Right ventricle myocardium inferior (tissue), 1 donor: Measurements from ENCODE around the gene TPP2. TPM values are rescaled to one million over a fixed set of nuclear protein-coding genes. Genes with fewer than 3 reads are reported as not detected.

ENCODE experiments used
- ATAC-seq: fragments of 200-7000 bp; cut with Tn5 transposase; one replicate; pipeline ENCODE4 v1.9.1; 2020; ENCODE audit warnings: mild to moderate bottlenecking, moderate library complexity
- DNase-seq: peaks from one replicate; pipeline ENCODE4 v3.0.0; 2021; ENCODE audit errors: missing footprints
- intact Hi-C: fragments of 100-400 bp; cut with DNase I; formaldehyde crosslinking; loops from one replicate; pipeline ENCODE4 v1.11.0; 2022
- long read RNA-seq: library from polyadenylated mRNA; unstranded; transcript quantifications from one replicate; pipeline ENCODE4 v2.0.0, GENCODE V29; 2021
- total RNA-seq: library from RNA; stranded (reverse); fragmentation: NEBNext Ultra II Directional; extraction: Animal tissue kit (Norgen Biotek cat#: 25700); gene quantifications from one replicate; pipeline ENCODE4 v1.2.1, GENCODE V29; 2021
- donor health status: DM: no; HTN: yes; CAD: no; lungs with severe emphysema.

TPP2 gene
- total RNA-seq, result 29.9 TPM
- long read RNA-seq, full-length matches to known transcripts, result 21 of 25 reads
- long read RNA-seq, partial matches to known transcripts, result 3 of 25 reads
- long read RNA-seq, other reads (novel, unspliced or antisense), result 1 of 25 reads

GRCh38 chr13:102596147-102597028 is at the start of gene TPP2:
TSS of gene TPP2 (plus strand) at chr13:102596986. CDS start at chr13:102597039, 53 bp downstream.
- DNase-seq (peak; percentile 99), ATAC-seq (peak; percentile 99)
- intact Hi-C loops, result loop anchor here (1.0 to 5.0 kb wide), 4 partner anchors 46 to 249 kb away; partner anchors contain the start of gene TEX30

- intact Hi-C loops, result no loop called here
- no peak for ATAC-seq
Measured at GRCh38 chr13:102548811-102549210, 48.0 kb upstream of the TPP2 start.

GRCh38 chr13:102550507-102550906 is 46.3 kb upstream of the TPP2 start:
- DNase-seq (no peak), ATAC-seq (no peak)
- intact Hi-C loops, result no loop called here

More at GRCh38 chr13:102548811-102549210, 48.0 kb upstream of the TPP2 start:
- DNase-seq, result no peak

- intact Hi-C loops, result loop anchor here (5.0 kb wide), 1 partner anchor 614 kb away; no protein-coding TSS in a partner anchor
- DNase-seq (no peak), ATAC-seq (no peak)
Measured at GRCh38 chr13:102555914-102556553, 40.8 kb upstream of the TPP2 start.

GRCh38 chr13:102556806-102557205 is 40.0 kb upstream of the TPP2 start:
- intact Hi-C loops, result loop anchor here (5.0 kb wide), 1 partner anchor 615 kb away; no protein-coding TSS in a partner anchor
- DNase-seq, result no peak
- no peak for ATAC-seq

GRCh38 chr13:102558029-102558428 is 38.8 kb upstream of the TPP2 start:
- intact Hi-C loops, result loop anchor here (5.0 kb wide), 1 partner anchor 616 kb away; no protein-coding TSS in a partner anchor
- no peak for DNase-seq
- ATAC-seq, result no peak

GRCh38 chr13:102561933-102562332 is 34.9 kb upstream of the TPP2 start:
- intact Hi-C loops, result no loop called here
- no peak for ATAC-seq

GRCh38 chr13:102563267-102563666 is 33.5 kb upstream of the TPP2 start:
- DNase-seq (no peak), ATAC-seq (no peak)
- intact Hi-C loops, result no loop called here

More at GRCh38 chr13:102561933-102562332, 34.9 kb upstream of the TPP2 start:
- DNase-seq, result no peak

- no peak for DNase-seq
- intact Hi-C loops, result no loop called here
- no peak for ATAC-seq
Measured at GRCh38 chr13:102564564-102564963, 32.2 kb upstream of the TPP2 start.

- ATAC-seq (no peak), DNase-seq (no peak)
- intact Hi-C loops, result no loop called here
Measured at GRCh38 chr13:102566513-102566912, 30.3 kb upstream of the TPP2 start.

- intact Hi-C loops, result no loop called here
- ATAC-seq (no peak), DNase-seq (no peak)
Measured at GRCh38 chr13:102567857-102568256, 28.9 kb upstream of the TPP2 start.

GRCh38 chr13:102569488-102569887 is 27.3 kb upstream of the TPP2 start:
- intact Hi-C loops, result no loop called here
- ATAC-seq (no peak), DNase-seq (no peak)

GRCh38 chr13:102571075-102571474 is 25.7 kb upstream of the TPP2 start:
- intact Hi-C loops, result no loop called here
- ATAC-seq, result no peak
- no peak for DNase-seq

- ATAC-seq (no peak), DNase-seq (no peak)
- intact Hi-C loops, result no loop called here
Measured at GRCh38 chr13:102572323-102572722, 24.5 kb upstream of the TPP2 start.

GRCh38 chr13:102580552-102581169 is 16.1 kb upstream of the TPP2 start:
- peak; percentile 59 for ATAC-seq
- intact Hi-C loops, result loop anchor here (2.0 to 5.0 kb wide), 2 partner anchors 142 to 266 kb away; partner anchors contain the start of gene ERCC5
- no peak for DNase-seq

- intact Hi-C loops, result loop anchor here (5.0 kb wide), 1 partner anchor 140 kb away; no protein-coding TSS in a partner anchor
- DNase-seq, result no peak
Measured at GRCh38 chr13:102582256-102582655, 14.5 kb upstream of the TPP2 start.

GRCh38 chr13:102584434-102584833 is 12.4 kb upstream of the TPP2 start:
- ATAC-seq (peak; percentile 51), DNase-seq (no peak)
- intact Hi-C loops, result loop anchor here (5.0 kb wide), 1 partner anchor 138 kb away; no protein-coding TSS in a partner anchor

More at GRCh38 chr13:102582256-102582655, 14.5 kb upstream of the TPP2 start:
- no peak for ATAC-seq

GRCh38 chr13:102586615-102587014 is 10.2 kb upstream of the TPP2 start:
- intact Hi-C loops, result no loop called here
- ATAC-seq, result no peak

GRCh38 chr13:102587916-102588315 is 8.9 kb upstream of the TPP2 start:
- ATAC-seq (no peak), DNase-seq (no peak)
- intact Hi-C loops, result no loop called here

More at GRCh38 chr13:102586615-102587014, 10.2 kb upstream of the TPP2 start:
- no peak for DNase-seq
